HG02642 (cell line): ENCODE measurements around the gene D2HGDH.

Experiments used
- ATAC-seq: cut with Tn5 transposase; IDR thresholded peaks from one replicate; pipeline ENCODE4 v1.9.1; 2021; ENCODE audit warnings: mild to moderate bottlenecking; ENCODE audit not compliant: unreplicated experiment, poor library complexity

The D2HGDH gene

GRCh38 chr2:241767464-241768250 lies 33.2 kb downstream of the D2HGDH start:
- ATAC-seq, result no peak

GRCh38 chr2:241768251-241768711 lies 33.9 kb downstream of the D2HGDH start:
- no peak for ATAC-seq

GRCh38 chr2:241768850-241769249 lies 34.4 kb downstream of the D2HGDH start:
- no peak for ATAC-seq

- ATAC-seq, result no peak
These were observed 35.4 kb downstream of the D2HGDH start for GRCh38 chr2:241769819-241770184.

GRCh38 chr2:241770185-241770935 lies 35.9 kb downstream of the D2HGDH start:
- no peak for ATAC-seq

- no peak for ATAC-seq
These were observed 36.5 kb downstream of the D2HGDH start for GRCh38 chr2:241770936-241771285.

- no peak for ATAC-seq
These were observed 37.0 kb downstream of the D2HGDH start for GRCh38 chr2:241771286-241772062.

GRCh38 chr2:241772063-241772499 lies 37.7 kb downstream of the D2HGDH start:
- no peak for ATAC-seq

- ATAC-seq, result no peak
These were observed 39.3 kb downstream of the D2HGDH start for GRCh38 chr2:241773511-241774418.

GRCh38 chr2:241774419-241775222 lies 40.2 kb downstream of the D2HGDH start:
- no peak for ATAC-seq

GRCh38 chr2:241775223-241776177 lies 41.1 kb downstream of the D2HGDH start:
- ATAC-seq, result no peak

GRCh38 chr2:241776336-241777169 lies 42.1 kb downstream of the D2HGDH start, which contains the start of gene GAL3ST2:
Gene GAL3ST2, plus strand, starts transcription at chr2:241776822. Its CDS starts 134 bp downstream, at chr2:241776956.
- no peak for ATAC-seq

- ATAC-seq, result no peak
These were observed 42.8 kb downstream of the D2HGDH start for GRCh38 chr2:241777170-241777685.

- no peak for ATAC-seq
These were observed 43.5 kb downstream of the D2HGDH start for GRCh38 chr2:241777686-241778627.

GRCh38 chr2:241780939-241781569 lies 46.6 kb downstream of the D2HGDH start:
- ATAC-seq, result no peak
